Measurements from ENCODE around the gene CSMD2.

Gene CSMD2

GRCh38 chr1:33818071-33818470, 347.0 kb downstream of the CSMD2 start:
- Histone ChIP-seq H3K4me1 (ENCODE audit: insufficient read depth, low read length) (no peaks in the 10 kb centered on the region), H3K4me2 (ENCODE audit: insufficient read depth, low read length) (no peak overlapping the region), H3K9me3 (ENCODE audit: insufficient read depth, low read length, severe bottlenecking) (no peaks in the 10 kb centered on the region), H3K4me3 (ENCODE audit: low read depth in 1 of 2, low read length in 2 of 2) (no peak overlapping the region), H2AFZ (ENCODE audit: low read depth, low read length) (no peak overlapping the region), H3K9ac (ENCODE audit: low read depth, low read length) (no peak overlapping the region), H4K20me1 (ENCODE audit: insufficient read depth, low read length) (no peaks in the 10 kb centered on the region; the same call in 1 of the 2 replicates), H3K27ac (ENCODE audit: low read length) (no peak overlapping the region), H3K36me3 (ENCODE audit: insufficient read depth, low read length) (no peaks in the 10 kb centered on the region), H3K79me2 (ENCODE audit: insufficient read depth, low read length) (no peaks in the 10 kb centered on the region), H3K27me3 (ENCODE audit: insufficient read depth, low read length, poor library complexity) (peaks cover 7% of the 10 kb centered on the region)
- TF ChIP-seq, protein P1, sequence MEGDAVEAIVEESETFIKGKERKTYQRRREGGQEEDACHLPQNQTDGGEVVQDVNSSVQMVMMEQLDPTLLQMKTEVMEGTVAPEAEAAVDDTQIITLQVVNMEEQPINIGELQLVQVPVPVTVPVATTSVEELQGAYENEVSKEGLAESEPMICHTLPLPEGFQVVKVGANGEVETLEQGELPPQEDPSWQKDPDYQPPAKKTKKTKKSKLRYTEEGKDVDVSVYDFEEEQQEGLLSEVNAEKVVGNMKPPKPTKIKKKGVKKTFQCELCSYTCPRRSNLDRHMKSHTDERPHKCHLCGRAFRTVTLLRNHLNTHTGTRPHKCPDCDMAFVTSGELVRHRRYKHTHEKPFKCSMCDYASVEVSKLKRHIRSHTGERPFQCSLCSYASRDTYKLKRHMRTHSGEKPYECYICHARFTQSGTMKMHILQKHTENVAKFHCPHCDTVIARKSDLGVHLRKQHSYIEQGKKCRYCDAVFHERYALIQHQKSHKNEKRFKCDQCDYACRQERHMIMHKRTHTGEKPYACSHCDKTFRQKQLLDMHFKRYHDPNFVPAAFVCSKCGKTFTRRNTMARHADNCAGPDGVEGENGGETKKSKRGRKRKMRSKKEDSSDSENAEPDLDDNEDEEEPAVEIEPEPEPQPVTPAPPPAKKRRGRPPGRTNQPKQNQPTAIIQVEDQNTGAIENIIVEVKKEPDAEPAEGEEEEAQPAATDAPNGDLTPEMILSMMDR (IDR thresholded peaks at IDR 0.05; ENCODE audit: borderline replicate concordance, extremely low read depth, low read length, poor library complexity, severe bottlenecking), result no peak
- TF ChIP-seq EZH2 (IDR thresholded peaks at IDR 0.05; ENCODE audit: borderline replicate concordance, low read depth, low read length, severe bottlenecking), result no peak
- DNase-seq, result no peak
- no peak for ATAC-seq (ENCODE audit: insufficient read depth, low read depth)

DNA sequence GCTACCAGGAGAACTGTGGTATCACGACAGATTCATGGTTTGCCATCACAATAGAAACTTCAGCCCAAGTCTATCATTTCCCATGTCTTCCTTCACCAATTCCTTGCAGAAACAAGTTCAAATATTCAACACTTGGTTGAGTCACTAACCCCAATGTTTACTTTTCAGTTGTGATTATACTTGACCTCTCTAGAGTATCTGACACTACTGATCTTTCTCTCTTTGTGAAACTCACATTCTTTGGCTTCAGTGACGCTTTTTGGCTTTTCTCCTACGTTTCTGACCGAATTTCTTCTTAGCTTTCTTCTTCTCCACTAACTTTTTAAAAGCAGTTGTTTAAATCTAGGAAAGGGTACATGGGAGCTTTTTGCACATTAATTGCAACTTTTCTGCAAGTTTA, 350.0 kb downstream of the CSMD2 start:
- Histone ChIP-seq H3K4me3 (ENCODE audit: low read depth in 1 of 2, low read length in 2 of 2) (no peak overlapping the region), H3K36me3 (ENCODE audit: insufficient read depth, low read length) (no peaks in the 10 kb centered on the region), H4K20me1 (ENCODE audit: insufficient read depth, low read length) (no peaks in the 10 kb centered on the region), H3K4me2 (ENCODE audit: insufficient read depth, low read length) (no peak overlapping the region), H3K9ac (ENCODE audit: low read depth, low read length) (no peak overlapping the region), H3K79me2 (ENCODE audit: insufficient read depth, low read length) (no peaks in the 10 kb centered on the region), H3K27me3 (ENCODE audit: insufficient read depth, low read length, poor library complexity) (peaks cover 15% of the 10 kb centered on the region), H3K4me1 (ENCODE audit: insufficient read depth, low read length) (no peaks in the 10 kb centered on the region), H2AFZ (ENCODE audit: low read depth, low read length) (no peak overlapping the region), H3K27ac (ENCODE audit: low read length) (no peak overlapping the region), H3K9me3 (ENCODE audit: insufficient read depth, low read length, severe bottlenecking) (no peaks in the 10 kb centered on the region)
- ATAC-seq (ENCODE audit: insufficient read depth, low read depth) (no peak), DNase-seq (no peak)
- TF ChIP-seq, protein P1 (IDR thresholded peaks at IDR 0.05; ENCODE audit: borderline replicate concordance, extremely low read depth, low read length, poor library complexity, severe bottlenecking), result no peak
- no peak for TF ChIP-seq EZH2 (IDR thresholded peaks at IDR 0.05; ENCODE audit: borderline replicate concordance, low read depth, low read length, severe bottlenecking)

DNA sequence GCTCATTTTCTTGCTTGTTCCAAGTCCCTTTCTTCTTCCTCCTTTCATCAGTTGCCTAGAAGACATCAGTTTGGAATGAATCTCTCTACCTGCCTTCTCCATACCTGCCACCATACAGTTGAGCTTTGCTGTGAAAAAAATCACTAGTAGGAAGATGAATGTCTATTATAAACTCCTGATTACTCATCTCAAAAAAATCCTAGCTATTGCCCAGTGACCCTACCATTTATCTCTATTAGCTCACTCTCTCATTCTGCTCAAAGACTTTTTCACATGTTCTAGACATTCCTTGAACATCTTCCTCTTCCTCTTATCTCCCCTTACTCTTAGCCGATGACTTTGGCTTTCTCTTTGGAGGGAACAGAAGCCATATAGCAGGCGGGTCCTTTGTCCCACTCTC, 350.9 kb downstream of the CSMD2 start:
- Histone ChIP-seq H3K4me1 (ENCODE audit: insufficient read depth, low read length) (no peaks in the 10 kb centered on the region), H3K79me2 (ENCODE audit: insufficient read depth, low read length) (no peaks in the 10 kb centered on the region), H3K4me2 (ENCODE audit: insufficient read depth, low read length) (no peak overlapping the region), H2AFZ (ENCODE audit: low read depth, low read length) (no peak overlapping the region), H3K4me3 (ENCODE audit: low read depth in 1 of 2, low read length in 2 of 2) (no peak overlapping the region), H3K9me3 (ENCODE audit: insufficient read depth, low read length, severe bottlenecking) (no peaks in the 10 kb centered on the region), H3K27ac (ENCODE audit: low read length) (no peak overlapping the region), H4K20me1 (ENCODE audit: insufficient read depth, low read length) (no peaks in the 10 kb centered on the region), H3K27me3 (ENCODE audit: insufficient read depth, low read length, poor library complexity) (peaks cover 15% of the 10 kb centered on the region), H3K9ac (ENCODE audit: low read depth, low read length) (no peak overlapping the region), H3K36me3 (ENCODE audit: insufficient read depth, low read length) (no peaks in the 10 kb centered on the region)
- ATAC-seq (ENCODE audit: insufficient read depth, low read depth) (no peak), DNase-seq (no peak)
- no peak for TF ChIP-seq EZH2 (IDR thresholded peaks at IDR 0.05; ENCODE audit: borderline replicate concordance, low read depth, low read length, severe bottlenecking)
- TF ChIP-seq, protein P1 (IDR thresholded peaks at IDR 0.05; ENCODE audit: borderline replicate concordance, extremely low read depth, low read length, poor library complexity, severe bottlenecking), result no peak

DNA sequence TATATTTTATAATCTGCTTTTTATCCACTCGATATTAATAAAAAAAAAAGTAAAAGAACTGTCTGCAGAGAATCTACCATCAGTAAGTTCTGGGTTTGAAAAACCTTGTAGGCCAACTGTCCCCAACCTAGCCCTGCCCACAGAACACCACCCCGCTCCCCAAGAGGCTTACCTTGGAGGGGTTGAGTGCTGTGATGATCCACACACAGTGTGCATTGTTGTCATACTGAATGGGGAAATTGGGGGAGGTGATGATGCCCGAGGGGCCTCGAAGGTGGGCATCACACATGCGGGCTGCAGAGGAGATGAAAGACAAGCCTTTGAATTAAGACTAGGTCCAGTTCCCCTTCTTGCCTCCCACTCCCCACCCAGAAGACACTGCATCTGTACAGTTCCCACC, 354.5 kb downstream of the CSMD2 start:
- Histone ChIP-seq H3K27ac (ENCODE audit: low read length) (no peak overlapping the region), H3K79me2 (ENCODE audit: insufficient read depth, low read length) (no peaks in the 10 kb centered on the region), H2AFZ (ENCODE audit: low read depth, low read length) (no peak overlapping the region), H3K4me1 (ENCODE audit: insufficient read depth, low read length) (no peaks in the 10 kb centered on the region), H4K20me1 (ENCODE audit: insufficient read depth, low read length) (no peaks in the 10 kb centered on the region), H3K36me3 (ENCODE audit: insufficient read depth, low read length) (no peaks in the 10 kb centered on the region), H3K4me2 (ENCODE audit: insufficient read depth, low read length) (no peak overlapping the region), H3K27me3 (ENCODE audit: insufficient read depth, low read length, poor library complexity) (peaks cover 19% of the 10 kb centered on the region), H3K9me3 (ENCODE audit: insufficient read depth, low read length, severe bottlenecking) (no peaks in the 10 kb centered on the region), H3K4me3 (ENCODE audit: low read depth in 1 of 2, low read length in 2 of 2) (no peak overlapping the region), H3K9ac (ENCODE audit: low read depth, low read length) (no peak overlapping the region)
- TF ChIP-seq, protein P1 (IDR thresholded peaks at IDR 0.05; ENCODE audit: borderline replicate concordance, extremely low read depth, low read length, poor library complexity, severe bottlenecking), result no peak
- TF ChIP-seq EZH2 (IDR thresholded peaks at IDR 0.05; ENCODE audit: borderline replicate concordance, low read depth, low read length, severe bottlenecking), result no peak
- ATAC-seq (ENCODE audit: insufficient read depth, low read depth), result no peak
- no peak for DNase-seq
